HEK293 (cell line): ENCODE data around the gene TSTD1.

Source experiments
- MEIS1 ChIP-seq: sonication (generic); formaldehyde crosslinking; IDR thresholded peaks from 2 replicates; pipeline ENCODE4 v1.8.1; 2022; ENCODE audit warnings: missing genetic modification reagents, mild to moderate bottlenecking, borderline replicate concordance
- SP3 ChIP-seq: fragments of 450-650 bp; formaldehyde crosslinking; IDR thresholded peaks from 2 replicates; pipeline ENCODE4 v1.5.1; 2016; ENCODE audit warnings: missing biosample characterization, missing genetic modification characterization
- WT1 ChIP-seq: fragments of 450-650 bp; formaldehyde crosslinking; IDR thresholded peaks from 2 replicates; pipeline ENCODE4 v1.5.1; 2016; ENCODE audit warnings: missing biosample characterization, missing genetic modification characterization
- YY2 ChIP-seq: fragments of 450-650 bp; formaldehyde crosslinking; IDR thresholded peaks from 2 replicates; pipeline ENCODE4 v1.5.1; 2016; ENCODE audit warnings: missing biosample characterization, missing genetic modification characterization
- ZBTB21 ChIP-seq: fragments of 450-650 bp; formaldehyde crosslinking; IDR thresholded peaks from 2 replicates; pipeline ENCODE4 v1.5.1; 2017; ENCODE audit warnings: missing biosample characterization, missing genetic modification characterization
- ZEB2 ChIP-seq: fragments of 450-650 bp; formaldehyde crosslinking; IDR thresholded peaks from 2 replicates; pipeline ENCODE4 v1.5.1; 2016; ENCODE audit warnings: missing biosample characterization, missing genetic modification characterization
- ZFHX2 ChIP-seq: fragments of 450-650 bp; formaldehyde crosslinking; conservative IDR thresholded peaks from 2 replicates; pipeline ENCODE4 v1.5.1; 2016; ENCODE audit warnings: missing biosample characterization, missing genetic modification characterization
- ZNF121 ChIP-seq: fragments of 450-650 bp; formaldehyde crosslinking; IDR thresholded peaks from 2 replicates; pipeline ENCODE4 v1.5.1; 2016; ENCODE audit warnings: missing biosample characterization, missing genetic modification characterization
- ZNF23 ChIP-seq: fragments of 450-650 bp; formaldehyde crosslinking; IDR thresholded peaks from 2 replicates; pipeline ENCODE4 v1.5.1; 2016; ENCODE audit warnings: missing biosample characterization, missing genetic modification characterization, borderline replicate concordance
- ZNF335 ChIP-seq: fragments of 450-650 bp; formaldehyde crosslinking; conservative IDR thresholded peaks from 2 replicates; pipeline ENCODE4 v1.5.1; 2016; ENCODE audit warnings: missing biosample characterization, missing genetic modification characterization
- ZNF548 ChIP-seq: fragments of 450-650 bp; formaldehyde crosslinking; IDR thresholded peaks from 2 replicates; pipeline ENCODE4 v1.5.1; 2016; ENCODE audit warnings: missing biosample characterization, missing genetic modification characterization
- ZNF571 ChIP-seq: fragments of 450-650 bp; formaldehyde crosslinking; IDR thresholded peaks from 2 replicates; pipeline ENCODE4 v1.5.0; 2017; ENCODE audit warnings: missing biosample characterization, missing genetic modification characterization
- ZNF623 ChIP-seq: fragments of 450-650 bp; formaldehyde crosslinking; IDR thresholded peaks from 2 replicates; pipeline ENCODE4 v1.5.1; 2016; ENCODE audit warnings: missing biosample characterization, missing genetic modification characterization
- ZXDB ChIP-seq: fragments of 450-650 bp; formaldehyde crosslinking; IDR thresholded peaks from 2 replicates; pipeline ENCODE4 v1.5.1; 2016; ENCODE audit warnings: missing biosample characterization, missing genetic modification characterization
- TF ChIP-seq, protein P1 (sequence below): fragments of 450-650 bp; formaldehyde crosslinking; IDR thresholded peaks from 2 replicates; pipeline ENCODE4 v1.5.1; 2016; ENCODE audit warnings: missing biosample characterization, missing genetic modification characterization
- TF ChIP-seq, protein P2 (sequence below): fragments of 450-650 bp; formaldehyde crosslinking; IDR thresholded peaks from 2 replicates; pipeline ENCODE4 v1.5.1; 2016; ENCODE audit warnings: missing biosample characterization, missing genetic modification characterization, borderline replicate concordance
- TF ChIP-seq, protein P3 (sequence below): fragments of 450-650 bp; formaldehyde crosslinking; IDR thresholded peaks from 2 replicates; pipeline ENCODE4 v1.5.1; 2016; ENCODE audit warnings: missing biosample characterization, missing genetic modification characterization
- TF ChIP-seq, protein P4 (sequence below): fragments of 450-650 bp; formaldehyde crosslinking; IDR thresholded peaks from 2 replicates; pipeline ENCODE4 v1.5.1; 2016; ENCODE audit warnings: missing biosample characterization, missing genetic modification characterization
- TF ChIP-seq, protein P5 (sequence below): fragments of 450-650 bp; formaldehyde crosslinking; conservative IDR thresholded peaks from 2 replicates; pipeline ENCODE4 v1.5.1; 2016; ENCODE audit warnings: low read depth, missing biosample characterization, missing genetic modification characterization
- TF ChIP-seq, protein P6 (sequence below): fragments of 450-650 bp; formaldehyde crosslinking; IDR thresholded peaks from 2 replicates; pipeline ENCODE4 v1.5.1; 2016; ENCODE audit warnings: missing biosample characterization, missing genetic modification characterization
- TF ChIP-seq, protein P7 (sequence below): fragments of 450-650 bp; formaldehyde crosslinking; IDR thresholded peaks from 2 replicates; pipeline ENCODE4 v1.5.1; 2016; ENCODE audit warnings: missing biosample characterization, missing genetic modification characterization

Gene TSTD1

DNA sequence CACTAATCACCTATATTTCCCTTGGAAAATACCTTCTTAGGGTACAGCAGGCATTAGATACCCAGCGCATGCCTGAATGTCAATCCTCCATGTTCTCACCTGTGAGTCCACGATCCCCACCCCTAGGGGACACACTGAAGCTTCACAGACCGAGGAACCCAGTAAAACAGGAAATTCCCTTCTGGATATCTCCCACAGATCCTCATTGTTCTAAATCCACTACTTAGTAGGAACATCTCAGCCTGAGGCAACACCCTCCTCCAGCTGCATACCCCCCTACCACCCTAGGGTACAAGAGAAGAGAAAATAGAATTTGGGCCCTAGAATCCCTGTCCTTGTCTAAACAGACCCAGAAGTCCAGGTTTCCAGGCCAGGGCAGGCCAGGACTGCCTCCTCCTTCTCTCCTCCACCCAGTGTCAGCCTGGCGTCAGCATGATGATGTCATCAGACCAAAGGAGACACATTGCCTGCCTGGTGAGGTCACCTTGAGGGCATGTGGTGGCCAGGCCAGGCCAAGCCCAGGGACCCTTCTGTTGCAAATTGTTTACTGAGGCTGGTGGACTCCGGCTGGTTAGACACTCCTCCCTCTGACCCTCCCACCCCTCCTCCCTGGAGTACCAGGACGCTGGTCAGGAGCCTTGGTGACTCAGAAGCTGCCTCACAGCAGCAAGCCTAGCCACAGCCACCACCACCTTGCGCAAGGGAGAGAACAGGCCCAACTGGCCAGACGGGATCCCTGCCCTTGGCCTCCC lies 44.4 kb upstream of the TSTD1 start (continued):
- TF ChIP-seq, protein P1, sequence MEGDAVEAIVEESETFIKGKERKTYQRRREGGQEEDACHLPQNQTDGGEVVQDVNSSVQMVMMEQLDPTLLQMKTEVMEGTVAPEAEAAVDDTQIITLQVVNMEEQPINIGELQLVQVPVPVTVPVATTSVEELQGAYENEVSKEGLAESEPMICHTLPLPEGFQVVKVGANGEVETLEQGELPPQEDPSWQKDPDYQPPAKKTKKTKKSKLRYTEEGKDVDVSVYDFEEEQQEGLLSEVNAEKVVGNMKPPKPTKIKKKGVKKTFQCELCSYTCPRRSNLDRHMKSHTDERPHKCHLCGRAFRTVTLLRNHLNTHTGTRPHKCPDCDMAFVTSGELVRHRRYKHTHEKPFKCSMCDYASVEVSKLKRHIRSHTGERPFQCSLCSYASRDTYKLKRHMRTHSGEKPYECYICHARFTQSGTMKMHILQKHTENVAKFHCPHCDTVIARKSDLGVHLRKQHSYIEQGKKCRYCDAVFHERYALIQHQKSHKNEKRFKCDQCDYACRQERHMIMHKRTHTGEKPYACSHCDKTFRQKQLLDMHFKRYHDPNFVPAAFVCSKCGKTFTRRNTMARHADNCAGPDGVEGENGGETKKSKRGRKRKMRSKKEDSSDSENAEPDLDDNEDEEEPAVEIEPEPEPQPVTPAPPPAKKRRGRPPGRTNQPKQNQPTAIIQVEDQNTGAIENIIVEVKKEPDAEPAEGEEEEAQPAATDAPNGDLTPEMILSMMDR (tag by site-specific recombination) = no peak
- TF ChIP-seq ZNF548 (no peak), SP3 (tag by site-specific recombination) (peak; percentile 55), ZEB2 (tag by site-specific recombination) (peak; percentile 22; the same call in 1 of the 2 replicates), ZFHX2 (tag by site-specific recombination) (no peak; the same call in 1 of the 2 replicates), ZNF23 (tag by site-specific recombination) (no peak), ZNF623 (tag by site-specific recombination) (0 out of 2 replicates have a peak, but pooled peaks have one; percentile 1), WT1 (tag by site-specific recombination) (no peak), ZNF571 (tag by site-specific recombination) (no peak), ZNF121 (no peak), ZXDB (tag by site-specific recombination) (no peak), ZNF335 (tag by site-specific recombination) (peak; percentile 90), ZBTB21 (tag by site-specific recombination) (peak; percentile 95), MEIS1 (CRISPR knock-in tag) (no peak), YY2 (tag by site-specific recombination) (no peak)
- TF ChIP-seq, protein P2, sequence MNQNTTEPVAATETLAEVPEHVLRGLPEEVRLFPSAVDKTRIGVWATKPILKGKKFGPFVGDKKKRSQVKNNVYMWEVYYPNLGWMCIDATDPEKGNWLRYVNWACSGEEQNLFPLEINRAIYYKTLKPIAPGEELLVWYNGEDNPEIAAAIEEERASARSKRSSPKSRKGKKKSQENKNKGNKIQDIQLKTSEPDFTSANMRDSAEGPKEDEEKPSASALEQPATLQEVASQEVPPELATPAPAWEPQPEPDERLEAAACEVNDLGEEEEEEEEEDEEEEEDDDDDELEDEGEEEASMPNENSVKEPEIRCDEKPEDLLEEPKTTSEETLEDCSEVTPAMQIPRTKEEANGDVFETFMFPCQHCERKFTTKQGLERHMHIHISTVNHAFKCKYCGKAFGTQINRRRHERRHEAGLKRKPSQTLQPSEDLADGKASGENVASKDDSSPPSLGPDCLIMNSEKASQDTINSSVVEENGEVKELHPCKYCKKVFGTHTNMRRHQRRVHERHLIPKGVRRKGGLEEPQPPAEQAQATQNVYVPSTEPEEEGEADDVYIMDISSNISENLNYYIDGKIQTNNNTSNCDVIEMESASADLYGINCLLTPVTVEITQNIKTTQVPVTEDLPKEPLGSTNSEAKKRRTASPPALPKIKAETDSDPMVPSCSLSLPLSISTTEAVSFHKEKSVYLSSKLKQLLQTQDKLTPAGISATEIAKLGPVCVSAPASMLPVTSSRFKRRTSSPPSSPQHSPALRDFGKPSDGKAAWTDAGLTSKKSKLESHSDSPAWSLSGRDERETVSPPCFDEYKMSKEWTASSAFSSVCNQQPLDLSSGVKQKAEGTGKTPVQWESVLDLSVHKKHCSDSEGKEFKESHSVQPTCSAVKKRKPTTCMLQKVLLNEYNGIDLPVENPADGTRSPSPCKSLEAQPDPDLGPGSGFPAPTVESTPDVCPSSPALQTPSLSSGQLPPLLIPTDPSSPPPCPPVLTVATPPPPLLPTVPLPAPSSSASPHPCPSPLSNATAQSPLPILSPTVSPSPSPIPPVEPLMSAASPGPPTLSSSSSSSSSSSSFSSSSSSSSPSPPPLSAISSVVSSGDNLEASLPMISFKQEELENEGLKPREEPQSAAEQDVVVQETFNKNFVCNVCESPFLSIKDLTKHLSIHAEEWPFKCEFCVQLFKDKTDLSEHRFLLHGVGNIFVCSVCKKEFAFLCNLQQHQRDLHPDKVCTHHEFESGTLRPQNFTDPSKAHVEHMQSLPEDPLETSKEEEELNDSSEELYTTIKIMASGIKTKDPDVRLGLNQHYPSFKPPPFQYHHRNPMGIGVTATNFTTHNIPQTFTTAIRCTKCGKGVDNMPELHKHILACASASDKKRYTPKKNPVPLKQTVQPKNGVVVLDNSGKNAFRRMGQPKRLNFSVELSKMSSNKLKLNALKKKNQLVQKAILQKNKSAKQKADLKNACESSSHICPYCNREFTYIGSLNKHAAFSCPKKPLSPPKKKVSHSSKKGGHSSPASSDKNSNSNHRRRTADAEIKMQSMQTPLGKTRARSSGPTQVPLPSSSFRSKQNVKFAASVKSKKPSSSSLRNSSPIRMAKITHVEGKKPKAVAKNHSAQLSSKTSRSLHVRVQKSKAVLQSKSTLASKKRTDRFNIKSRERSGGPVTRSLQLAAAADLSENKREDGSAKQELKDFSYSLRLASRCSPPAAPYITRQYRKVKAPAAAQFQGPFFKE = no peak
- TF ChIP-seq, protein P3, sequence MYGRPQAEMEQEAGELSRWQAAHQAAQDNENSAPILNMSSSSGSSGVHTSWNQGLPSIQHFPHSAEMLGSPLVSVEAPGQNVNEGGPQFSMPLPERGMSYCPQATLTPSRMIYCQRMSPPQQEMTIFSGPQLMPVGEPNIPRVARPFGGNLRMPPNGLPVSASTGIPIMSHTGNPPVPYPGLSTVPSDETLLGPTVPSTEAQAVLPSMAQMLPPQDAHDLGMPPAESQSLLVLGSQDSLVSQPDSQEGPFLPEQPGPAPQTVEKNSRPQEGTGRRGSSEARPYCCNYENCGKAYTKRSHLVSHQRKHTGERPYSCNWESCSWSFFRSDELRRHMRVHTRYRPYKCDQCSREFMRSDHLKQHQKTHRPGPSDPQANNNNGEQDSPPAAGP = peak; percentile 94
- TF ChIP-seq, protein P4, sequence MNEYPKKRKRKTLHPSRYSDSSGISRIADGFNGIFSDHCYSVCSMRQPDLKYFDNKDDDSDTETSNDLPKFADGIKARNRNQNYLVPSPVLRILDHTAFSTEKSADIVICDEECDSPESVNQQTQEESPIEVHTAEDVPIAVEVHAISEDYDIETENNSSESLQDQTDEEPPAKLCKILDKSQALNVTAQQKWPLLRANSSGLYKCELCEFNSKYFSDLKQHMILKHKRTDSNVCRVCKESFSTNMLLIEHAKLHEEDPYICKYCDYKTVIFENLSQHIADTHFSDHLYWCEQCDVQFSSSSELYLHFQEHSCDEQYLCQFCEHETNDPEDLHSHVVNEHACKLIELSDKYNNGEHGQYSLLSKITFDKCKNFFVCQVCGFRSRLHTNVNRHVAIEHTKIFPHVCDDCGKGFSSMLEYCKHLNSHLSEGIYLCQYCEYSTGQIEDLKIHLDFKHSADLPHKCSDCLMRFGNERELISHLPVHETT = peak; percentile 69; the same call in 1 of the 2 replicates
- TF ChIP-seq, protein P5, sequence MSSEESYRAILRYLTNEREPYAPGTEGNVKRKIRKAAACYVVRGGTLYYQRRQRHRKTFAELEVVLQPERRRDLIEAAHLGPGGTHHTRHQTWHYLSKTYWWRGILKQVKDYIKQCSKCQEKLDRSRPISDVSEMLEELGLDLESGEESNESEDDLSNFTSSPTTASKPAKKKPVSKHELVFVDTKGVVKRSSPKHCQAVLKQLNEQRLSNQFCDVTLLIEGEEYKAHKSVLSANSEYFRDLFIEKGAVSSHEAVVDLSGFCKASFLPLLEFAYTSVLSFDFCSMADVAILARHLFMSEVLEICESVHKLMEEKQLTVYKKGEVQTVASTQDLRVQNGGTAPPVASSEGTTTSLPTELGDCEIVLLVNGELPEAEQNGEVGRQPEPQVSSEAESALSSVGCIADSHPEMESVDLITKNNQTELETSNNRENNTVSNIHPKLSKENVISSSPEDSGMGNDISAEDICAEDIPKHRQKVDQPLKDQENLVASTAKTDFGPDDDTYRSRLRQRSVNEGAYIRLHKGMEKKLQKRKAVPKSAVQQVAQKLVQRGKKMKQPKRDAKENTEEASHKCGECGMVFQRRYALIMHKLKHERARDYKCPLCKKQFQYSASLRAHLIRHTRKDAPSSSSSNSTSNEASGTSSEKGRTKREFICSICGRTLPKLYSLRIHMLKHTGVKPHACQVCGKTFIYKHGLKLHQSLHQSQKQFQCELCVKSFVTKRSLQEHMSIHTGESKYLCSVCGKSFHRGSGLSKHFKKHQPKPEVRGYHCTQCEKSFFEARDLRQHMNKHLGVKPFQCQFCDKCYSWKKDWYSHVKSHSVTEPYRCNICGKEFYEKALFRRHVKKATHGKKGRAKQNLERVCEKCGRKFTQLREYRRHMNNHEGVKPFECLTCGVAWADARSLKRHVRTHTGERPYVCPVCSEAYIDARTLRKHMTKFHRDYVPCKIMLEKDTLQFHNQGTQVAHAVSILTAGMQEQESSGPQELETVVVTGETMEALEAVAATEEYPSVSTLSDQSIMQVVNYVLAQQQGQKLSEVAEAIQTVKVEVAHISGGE (tag by site-specific recombination) = no peak
- TF ChIP-seq, protein P6, sequence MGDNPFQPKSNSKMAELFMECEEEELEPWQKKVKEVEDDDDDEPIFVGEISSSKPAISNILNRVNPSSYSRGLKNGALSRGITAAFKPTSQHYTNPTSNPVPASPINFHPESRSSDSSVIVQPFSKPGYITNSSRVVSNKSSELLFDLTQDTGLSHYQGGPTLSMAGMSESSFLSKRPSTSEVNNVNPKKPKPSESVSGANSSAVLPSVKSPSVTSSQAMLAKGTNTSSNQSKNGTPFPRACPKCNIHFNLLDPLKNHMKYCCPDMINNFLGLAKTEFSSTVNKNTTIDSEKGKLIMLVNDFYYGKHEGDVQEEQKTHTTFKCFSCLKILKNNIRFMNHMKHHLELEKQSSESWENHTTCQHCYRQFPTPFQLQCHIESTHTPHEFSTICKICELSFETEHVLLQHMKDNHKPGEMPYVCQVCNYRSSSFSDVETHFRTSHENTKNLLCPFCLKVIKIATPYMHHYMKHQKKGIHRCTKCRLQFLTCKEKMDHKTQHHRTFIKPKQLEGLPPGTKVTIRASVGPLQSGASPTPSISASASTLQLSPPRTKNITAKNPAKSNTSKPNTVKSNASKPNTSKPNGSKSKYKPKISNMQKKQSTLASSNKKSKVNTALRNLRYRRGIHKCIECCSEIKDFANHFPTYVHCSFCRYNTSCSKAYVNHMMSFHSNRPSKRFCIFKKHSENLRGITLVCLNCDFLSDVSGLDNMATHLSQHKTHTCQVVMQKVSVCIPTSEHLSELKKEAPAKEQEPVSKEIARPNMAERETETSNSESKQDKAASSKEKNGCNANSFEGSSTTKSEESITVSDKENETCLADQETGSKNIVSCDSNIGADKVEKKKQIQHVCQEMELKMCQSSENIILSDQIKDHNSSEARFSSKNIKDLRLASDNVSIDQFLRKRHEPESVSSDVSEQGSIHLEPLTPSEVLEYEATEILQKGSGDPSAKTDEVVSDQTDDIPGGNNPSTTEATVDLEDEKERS (tag by site-specific recombination) = no peak
- TF ChIP-seq, protein P7, sequence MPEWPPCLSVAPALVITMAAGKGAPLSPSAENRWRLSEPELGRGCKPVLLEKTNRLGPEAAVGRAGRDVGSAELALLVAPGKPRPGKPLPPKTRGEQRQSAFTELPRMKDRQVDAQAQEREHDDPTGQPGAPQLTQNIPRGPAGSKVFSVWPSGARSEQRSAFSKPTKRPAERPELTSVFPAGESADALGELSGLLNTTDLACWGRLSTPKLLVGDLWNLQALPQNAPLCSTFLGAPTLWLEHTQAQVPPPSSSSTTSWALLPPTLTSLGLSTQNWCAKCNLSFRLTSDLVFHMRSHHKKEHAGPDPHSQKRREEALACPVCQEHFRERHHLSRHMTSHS (tag by site-specific recombination) = no peak
